ENCODE measurements around the gene FREY1. TPM values are rescaled to one million over a fixed set of nuclear protein-coding genes. Genes with fewer than 3 reads are reported as not detected.

The FREY1 gene
- total and polyA plus RNA-seq, 2 donors (not counting 3 experiments of a cell fraction or from before 2014, with no cell fraction given): 0.84 to 1.1 TPM

- Histone ChIP-seq H3K4me1 (ENCODE audit: control insufficient read depth, extremely low read depth, insufficient read depth, low read length) (no peaks in the 10 kb centered on the region), H3K9ac (replicated peaks; ENCODE audit: extremely low read depth, insufficient read depth, low read length) (no peak overlapping the region), H3K79me2 (ENCODE audit: control insufficient read depth, insufficient read depth, low read length) (no peaks in the 10 kb centered on the region), H2AFZ (ENCODE audit: low read depth, low read length) (no peak overlapping the region), H3K4me3 (replicated peaks in 1 of 3; ENCODE audit: insufficient read depth in 1 of 3, low read depth in 1 of 3, low read length in 3 of 3) (no peak overlapping the region), H3K27ac (ENCODE audit: insufficient read depth, low read depth, low read length) (no peak overlapping the region), H4K20me1 (replicated peaks; ENCODE audit: control insufficient read depth, extremely low read depth, insufficient read depth, low read length) (no peaks in the 10 kb centered on the region), H3K4me2 (ENCODE audit: insufficient read depth, low read length) (no peak overlapping the region), H3K36me3 (ENCODE audit: control insufficient read depth in 2 of 2, extremely low read depth in 1 of 2, insufficient read depth in 2 of 2, low read length in 2 of 2) (peaks cover 0 to 29% of the 10 kb centered on the region in 2 experiments), H3K27me3 (ENCODE audit: control insufficient read depth in 2 of 2, insufficient read depth in 2 of 2, low read length in 2 of 2) (no peaks in the 10 kb centered on the region), H3K9me3 (replicated peaks; ENCODE audit: control insufficient read depth, insufficient read depth, low read length) (no peaks in the 10 kb centered on the region), H3K9me1 (replicated peaks; ENCODE audit: control insufficient read depth, extremely low read depth, insufficient read depth, low read length) (no peaks in the 10 kb centered on the region)
- TF ChIP-seq GATA2 (IDR thresholded peaks at IDR 0.05; ENCODE audit: insufficient read depth, insufficient read length, low read depth, low read length) (no peak), FOS (IDR thresholded peaks at IDR 0.05; ENCODE audit: borderline replicate concordance, insufficient read depth, low read length) (no peak), EZH2 (IDR thresholded peaks at IDR 0.05; ENCODE audit: borderline replicate concordance, low read depth, low read length, severe bottlenecking) (no peak)
- FAIRE-seq: no peak
- POLR2A ChIA-PET: interaction anchor here (0.7 kb wide), 1 partner anchor 69 kb away, joined by 3 read pairs; no protein-coding TSS in a partner anchor
- no TSS peak for BruUV-seq (replicated peaks)
- dilution Hi-C loops (cut with MboI; ENCODE audit: extremely low pct_ligation_motif_present, low sequenced_read_pairs) (no loop called here), intact Hi-C loops (cut with micrococcal nuclease) (no loop called here)
- no peak for DNase-seq (ENCODE audit: low read depth, low spot score)
- CTCF ChIA-PET: interaction anchor here (0.5 to 1.0 kb wide), 2 partner anchors 13 to 68 kb away, joined by 3 read pairs; no protein-coding TSS in a partner anchor
Observed at GRCh38 chr11:45937916-45938315, 30.8 kb upstream of the FREY1 start.

DNA sequence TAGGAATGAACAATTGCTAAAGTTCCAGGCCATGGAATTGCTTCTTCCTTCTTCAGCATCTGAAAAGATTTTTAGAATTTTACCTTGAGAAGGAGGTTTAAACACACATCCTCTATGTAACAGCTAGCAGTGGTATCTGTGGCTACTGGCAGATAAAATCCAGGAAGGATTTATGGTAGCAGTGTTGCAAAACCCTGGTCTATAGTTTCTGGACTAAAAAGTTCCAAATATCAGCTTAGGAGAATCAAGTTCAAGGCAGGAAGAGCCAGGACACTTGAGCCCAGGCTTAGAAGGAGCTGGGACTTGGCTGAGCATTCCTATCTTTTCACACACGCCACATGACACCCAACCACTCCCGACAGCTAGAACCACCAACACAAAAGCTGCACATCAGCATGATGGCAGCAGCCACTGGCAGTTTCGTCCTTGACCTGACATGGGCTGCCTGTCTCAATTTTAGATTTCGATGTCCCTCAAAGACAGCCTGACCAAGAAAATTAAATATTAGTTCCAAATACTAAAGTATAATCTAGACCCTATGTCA is 29.5 kb upstream of the FREY1 start:
- no peaks in the 10 kb centered on the region for H4K20me1 ChIP-seq (replicated peaks; ENCODE audit: control insufficient read depth, extremely low read depth, insufficient read depth, low read length)
- H3K4me1 ChIP-seq (ENCODE audit: control insufficient read depth, extremely low read depth, insufficient read depth, low read length): no peaks in the 10 kb centered on the region
- no peak for DNase-seq (ENCODE audit: low read depth, low spot score)
- H3K9me3 ChIP-seq (replicated peaks; ENCODE audit: control insufficient read depth, insufficient read depth, low read length): no peaks in the 10 kb centered on the region
- no peak overlapping the region for H3K4me3 ChIP-seq (replicated peaks in 1 of 3; ENCODE audit: insufficient read depth in 1 of 3, low read depth in 1 of 3, low read length in 3 of 3)
- dilution Hi-C loops (cut with MboI; ENCODE audit: extremely low pct_ligation_motif_present, low sequenced_read_pairs) (no loop called here), intact Hi-C loops (cut with micrococcal nuclease) (no loop called here)
- TF ChIP-seq, protein P1, sequence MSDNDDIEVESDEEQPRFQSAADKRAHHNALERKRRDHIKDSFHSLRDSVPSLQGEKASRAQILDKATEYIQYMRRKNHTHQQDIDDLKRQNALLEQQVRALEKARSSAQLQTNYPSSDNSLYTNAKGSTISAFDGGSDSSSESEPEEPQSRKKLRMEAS (IDR thresholded peaks at IDR 0.05; ENCODE audit: insufficient read depth, insufficient read length): no peak
- TF ChIP-seq JUN (IDR thresholded peaks at IDR 0.05; ENCODE audit: borderline replicate concordance, insufficient read depth, insufficient read length, low read depth) (no peak), POLR2AphosphoS5 (IDR thresholded peaks at IDR 0.05; ENCODE audit: insufficient read depth, low read depth, low read length) (no peak), FOS (IDR thresholded peaks at IDR 0.05; ENCODE audit: borderline replicate concordance, insufficient read depth, low read length) (no peak), POLR2A (IDR thresholded peaks at IDR 0.05; ENCODE audit: low read depth, low read length) (no peak), MYC (IDR thresholded peaks at IDR 0.05; ENCODE audit: low read depth, low read length) (no peak), EZH2 (IDR thresholded peaks at IDR 0.05; ENCODE audit: borderline replicate concordance, low read depth, low read length, severe bottlenecking) (no peak), GATA2 (IDR thresholded peaks at IDR 0.05; ENCODE audit: insufficient read depth, insufficient read length, low read depth, low read length) (no peak)
- TF ChIP-seq, protein P2, sequence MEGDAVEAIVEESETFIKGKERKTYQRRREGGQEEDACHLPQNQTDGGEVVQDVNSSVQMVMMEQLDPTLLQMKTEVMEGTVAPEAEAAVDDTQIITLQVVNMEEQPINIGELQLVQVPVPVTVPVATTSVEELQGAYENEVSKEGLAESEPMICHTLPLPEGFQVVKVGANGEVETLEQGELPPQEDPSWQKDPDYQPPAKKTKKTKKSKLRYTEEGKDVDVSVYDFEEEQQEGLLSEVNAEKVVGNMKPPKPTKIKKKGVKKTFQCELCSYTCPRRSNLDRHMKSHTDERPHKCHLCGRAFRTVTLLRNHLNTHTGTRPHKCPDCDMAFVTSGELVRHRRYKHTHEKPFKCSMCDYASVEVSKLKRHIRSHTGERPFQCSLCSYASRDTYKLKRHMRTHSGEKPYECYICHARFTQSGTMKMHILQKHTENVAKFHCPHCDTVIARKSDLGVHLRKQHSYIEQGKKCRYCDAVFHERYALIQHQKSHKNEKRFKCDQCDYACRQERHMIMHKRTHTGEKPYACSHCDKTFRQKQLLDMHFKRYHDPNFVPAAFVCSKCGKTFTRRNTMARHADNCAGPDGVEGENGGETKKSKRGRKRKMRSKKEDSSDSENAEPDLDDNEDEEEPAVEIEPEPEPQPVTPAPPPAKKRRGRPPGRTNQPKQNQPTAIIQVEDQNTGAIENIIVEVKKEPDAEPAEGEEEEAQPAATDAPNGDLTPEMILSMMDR (IDR thresholded peaks at IDR 0.05; ENCODE audit: extremely low read depth in 1 of 2, insufficient read depth in 1 of 2, low read depth in 1 of 2, low read length in 2 of 2): no peak
- no peak overlapping the region for H3K4me2 ChIP-seq (ENCODE audit: insufficient read depth, low read length)
- no TSS peak for BruUV-seq (replicated peaks)
- peaks cover 0 to 35% of the 10 kb centered on the region in 2 experiments for H3K36me3 ChIP-seq (ENCODE audit: control insufficient read depth in 2 of 2, extremely low read depth in 1 of 2, insufficient read depth in 2 of 2, low read length in 2 of 2)
- ChIA-PET CTCF (interaction anchor here (1.1 to 1.4 kb wide), 2 partner anchors 28 to 70 kb away, joined by 3 to 6 read pairs; no protein-coding TSS in a partner anchor), POLR2A (no interaction called here)
- H3K9ac ChIP-seq (replicated peaks; ENCODE audit: extremely low read depth, insufficient read depth, low read length): no peak overlapping the region
- H3K9me1 ChIP-seq (replicated peaks; ENCODE audit: control insufficient read depth, extremely low read depth, insufficient read depth, low read length): no peaks in the 10 kb centered on the region
- FAIRE-seq: no peak
- H2AFZ ChIP-seq (ENCODE audit: low read depth, low read length): no peak overlapping the region
- no peak overlapping the region for H3K27ac ChIP-seq (ENCODE audit: insufficient read depth, low read depth, low read length)
- no peaks in the 10 kb centered on the region for H3K27me3 ChIP-seq (ENCODE audit: control insufficient read depth in 2 of 2, insufficient read depth in 2 of 2, low read length in 2 of 2)
- H3K79me2 ChIP-seq (ENCODE audit: control insufficient read depth, insufficient read depth, low read length): no peaks in the 10 kb centered on the region
